HepG2 (cell line): ENCODE data around the gene SNX24. TPM values are rescaled to one million over a fixed set of nuclear protein-coding genes. Genes with fewer than 3 reads are reported as not detected.
A peak's percentile ranks its signal among the peaks of the same experiment; 100 is the strongest.

Source experiments
- BHLHE40 ChIP-seq: IDR thresholded peaks from 2 replicates; pipeline ENCODE4 v1.6.1; 2011; ENCODE audit warnings: low read length, improper control_type of control experiment
- BRCA1 ChIP-seq: sonication (generic); formaldehyde crosslinking; IDR thresholded peaks from 2 replicates; pipeline ENCODE4 v1.4.0; 2020; ENCODE audit warnings: missing genetic modification reagents
- CBX1 ChIP-seq: IDR thresholded peaks from one replicate; pipeline ENCODE4 v1.6.1; 2016; ENCODE audit warnings: antibody characterized with exemption, low read depth
- FOXM1 ChIP-seq: sonication (generic); formaldehyde crosslinking; IDR thresholded peaks from 2 replicates; pipeline ENCODE4 v1.5.0; 2020; ENCODE audit warnings: missing genetic modification reagents
- GATAD2A ChIP-seq: IDR thresholded peaks from 2 replicates; pipeline ENCODE4 v1.6.1; 2016
- HDAC1 ChIP-seq: sonication (generic); formaldehyde crosslinking; IDR thresholded peaks from 2 replicates; pipeline ENCODE4 v1.5.1; 2020; ENCODE audit warnings: mild to moderate bottlenecking, missing genetic modification reagents
- KDM6A ChIP-seq: IDR thresholded peaks from 2 replicates; pipeline ENCODE4 v1.6.1; 2016; ENCODE audit warnings: low read depth
- KLF12 ChIP-seq: sonication (generic); formaldehyde crosslinking; IDR thresholded peaks from 2 replicates; pipeline ENCODE4 v1.4.0; 2020; ENCODE audit warnings: missing genetic modification reagents, borderline replicate concordance
- MTA3 ChIP-seq: sonication (generic); formaldehyde crosslinking; IDR thresholded peaks from 2 replicates; pipeline ENCODE4 v1.4.0; 2020; ENCODE audit warnings: missing genetic modification reagents
- MYC ChIP-seq: sonication (generic); formaldehyde crosslinking; IDR thresholded peaks from 2 replicates; pipeline ENCODE4 v1.9.0; 2021; ENCODE audit warnings: missing genetic modification reagents, borderline replicate concordance
- NR2F6 ChIP-seq, 2 experiments: IDR thresholded peaks; 2 replicates each; pipeline ENCODE4 v1.6.1; 2016; ENCODE audit warnings: antibody characterized with exemption in 1 of 2, mild to moderate bottlenecking in 1 of 2
- SNAPC4 ChIP-seq: sonication (generic); formaldehyde crosslinking; IDR thresholded peaks from 2 replicates; pipeline ENCODE4 v1.4.0; 2020; ENCODE audit warnings: mild to moderate bottlenecking, missing genetic modification reagents
- ZNF143 ChIP-seq: sonication (generic); formaldehyde crosslinking; IDR thresholded peaks from 2 replicates; pipeline ENCODE4 v1.4.0; 2020; ENCODE audit warnings: missing genetic modification reagents
- ZNF24 ChIP-seq: fragments of 450-650 bp; IDR thresholded peaks from 2 replicates; pipeline ENCODE4 v1.6.1; 2017; ENCODE audit warnings: antibody characterized with exemption, mild to moderate bottlenecking
- ZNF382 ChIP-seq: sonication (generic); formaldehyde crosslinking; IDR thresholded peaks from 2 replicates; pipeline ENCODE4 v1.5.0; 2020; ENCODE audit warnings: missing genetic modification reagents, mild to moderate bottlenecking, borderline replicate concordance
- polyA plus RNA-seq, 8 experiments: library from polyadenylated mRNA; depleted of rRNA in 3 of 8; stranded (reverse) in 7 of 8; unstranded in 1 of 8; fragments of >200 nt; fragmentation: Illumina TruSeq in 4 of 8; extraction: Trizol in 4 of 8; gene quantifications; 2 replicates each; pipeline versions ENCODE4 v1.2.1 to v1.2.3, GENCODE V29; 2011 to 2016; ENCODE audit warnings: low read depth in 4 of 8, missing spikeins in 1 of 8, mixed read lengths in 1 of 8; ENCODE audit not compliant: insufficient read depth in 1 of 8
- total RNA-seq, 5 experiments: library from RNA; depleted of rRNA; stranded (reverse); fragments of >200 nt; fragmentation: Illumina TruSeq; extraction: Trizol; gene quantifications; 2 replicates each; pipeline ENCODE4 v1.2.3, GENCODE V29; 2016; ENCODE audit warnings: low read depth in 1 of 5
- TF ChIP-seq, protein P1 (sequence below): sonication (generic); formaldehyde crosslinking; IDR thresholded peaks from 2 replicates; pipeline ENCODE4 v1.4.0; 2020; ENCODE audit warnings: missing genetic modification reagents
- TF ChIP-seq, protein P2 (sequence below): sonication (generic); formaldehyde crosslinking; IDR thresholded peaks from 2 replicates; pipeline ENCODE4 v1.5.0; 2020; ENCODE audit warnings: missing genetic modification reagents
- TF ChIP-seq, protein P3 (sequence below): sonication (generic); formaldehyde crosslinking; IDR thresholded peaks from 2 replicates; pipeline ENCODE4 v1.8.1; 2023; ENCODE audit warnings: mild to moderate bottlenecking, missing genetic modification reagents
- TF ChIP-seq, protein P4 (sequence below): sonication (generic); formaldehyde crosslinking; IDR thresholded peaks from 2 replicates; pipeline ENCODE4 v1.4.0; 2020; ENCODE audit warnings: missing genetic modification reagents, mild to moderate bottlenecking, borderline replicate concordance

Gene SNX24
- total and polyA plus RNA-seq, 2 of the 13 experiments (the other 11 are each of a cell fraction or from before 2014, with no cell fraction given), result 7.2 to 23.7 TPM

GRCh38 chr5:122846051-122846550, 688 bp downstream of the SNX24 start (continued):
- TF ChIP-seq BRCA1 (CRISPR knock-in tag), result no peak
- no peak for TF ChIP-seq ZNF143 (CRISPR knock-in tag)
- TF ChIP-seq, protein P1, sequence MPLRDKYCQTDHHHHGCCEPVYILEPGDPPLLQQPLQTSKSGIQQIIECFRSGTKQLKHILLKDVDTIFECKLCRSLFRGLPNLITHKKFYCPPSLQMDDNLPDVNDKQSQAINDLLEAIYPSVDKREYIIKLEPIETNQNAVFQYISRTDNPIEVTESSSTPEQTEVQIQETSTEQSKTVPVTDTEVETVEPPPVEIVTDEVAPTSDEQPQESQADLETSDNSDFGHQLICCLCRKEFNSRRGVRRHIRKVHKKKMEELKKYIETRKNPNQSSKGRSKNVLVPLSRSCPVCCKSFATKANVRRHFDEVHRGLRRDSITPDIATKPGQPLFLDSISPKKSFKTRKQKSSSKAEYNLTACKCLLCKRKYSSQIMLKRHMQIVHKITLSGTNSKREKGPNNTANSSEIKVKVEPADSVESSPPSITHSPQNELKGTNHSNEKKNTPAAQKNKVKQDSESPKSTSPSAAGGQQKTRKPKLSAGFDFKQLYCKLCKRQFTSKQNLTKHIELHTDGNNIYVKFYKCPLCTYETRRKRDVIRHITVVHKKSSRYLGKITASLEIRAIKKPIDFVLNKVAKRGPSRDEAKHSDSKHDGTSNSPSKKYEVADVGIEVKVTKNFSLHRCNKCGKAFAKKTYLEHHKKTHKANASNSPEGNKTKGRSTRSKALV (CRISPR knock-in tag), result no peak
- TF ChIP-seq, protein P2, sequence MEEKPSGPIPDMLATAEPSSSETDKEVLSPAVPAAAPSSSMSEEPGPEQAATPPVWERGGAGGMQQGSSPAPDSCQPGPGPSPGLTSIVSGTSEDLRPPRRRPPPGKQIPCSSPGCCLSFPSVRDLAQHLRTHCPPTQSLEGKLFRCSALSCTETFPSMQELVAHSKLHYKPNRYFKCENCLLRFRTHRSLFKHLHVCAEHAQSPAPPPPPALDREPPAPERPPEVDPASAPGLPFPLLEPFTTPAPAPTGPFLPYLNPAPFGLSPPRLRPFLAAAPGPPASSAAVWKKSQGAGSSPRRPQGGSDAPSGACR (CRISPR knock-in tag), result no peak
- peak; percentile 68 for TF ChIP-seq GATAD2A (CRISPR knock-in tag)
- TF ChIP-seq ZNF382 (CRISPR knock-in tag), result no peak
- TF ChIP-seq KDM6A (CRISPR knock-in tag), result no peak
- TF ChIP-seq HDAC1, result peak; percentile 54
- no peak for TF ChIP-seq NR2F6 (IDR thresholded peaks at IDR 0.05)
- TF ChIP-seq NR2F6 (CRISPR knock-in tag; IDR thresholded peaks at IDR 0.05), result 0 out of 2 replicates have a peak, but pooled peaks have one; percentile 11
- 0 out of 2 replicates have a peak, but pooled peaks have one; percentile 9 for TF ChIP-seq MYC (CRISPR knock-in tag)
- TF ChIP-seq, protein P3, sequence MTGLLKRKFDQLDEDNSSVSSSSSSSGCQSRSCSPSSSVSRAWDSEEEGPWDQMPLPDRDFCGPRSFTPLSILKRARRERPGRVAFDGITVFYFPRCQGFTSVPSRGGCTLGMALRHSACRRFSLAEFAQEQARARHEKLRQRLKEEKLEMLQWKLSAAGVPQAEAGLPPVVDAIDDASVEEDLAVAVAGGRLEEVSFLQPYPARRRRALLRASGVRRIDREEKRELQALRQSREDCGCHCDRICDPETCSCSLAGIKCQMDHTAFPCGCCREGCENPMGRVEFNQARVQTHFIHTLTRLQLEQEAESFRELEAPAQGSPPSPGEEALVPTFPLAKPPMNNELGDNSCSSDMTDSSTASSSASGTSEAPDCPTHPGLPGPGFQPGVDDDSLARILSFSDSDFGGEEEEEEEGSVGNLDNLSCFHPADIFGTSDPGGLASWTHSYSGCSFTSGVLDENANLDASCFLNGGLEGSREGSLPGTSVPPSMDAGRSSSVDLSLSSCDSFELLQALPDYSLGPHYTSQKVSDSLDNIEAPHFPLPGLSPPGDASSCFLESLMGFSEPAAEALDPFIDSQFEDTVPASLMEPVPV, result no peak
- no peak for TF ChIP-seq ZNF24
- TF ChIP-seq MTA3 (CRISPR knock-in tag), result no peak
- no peak for TF ChIP-seq FOXM1 (CRISPR knock-in tag)
- TF ChIP-seq KLF12 (CRISPR knock-in tag), result no peak
- no peak for TF ChIP-seq SNAPC4 (CRISPR knock-in tag)
- TF ChIP-seq BHLHE40, result no peak
- TF ChIP-seq, protein P4, sequence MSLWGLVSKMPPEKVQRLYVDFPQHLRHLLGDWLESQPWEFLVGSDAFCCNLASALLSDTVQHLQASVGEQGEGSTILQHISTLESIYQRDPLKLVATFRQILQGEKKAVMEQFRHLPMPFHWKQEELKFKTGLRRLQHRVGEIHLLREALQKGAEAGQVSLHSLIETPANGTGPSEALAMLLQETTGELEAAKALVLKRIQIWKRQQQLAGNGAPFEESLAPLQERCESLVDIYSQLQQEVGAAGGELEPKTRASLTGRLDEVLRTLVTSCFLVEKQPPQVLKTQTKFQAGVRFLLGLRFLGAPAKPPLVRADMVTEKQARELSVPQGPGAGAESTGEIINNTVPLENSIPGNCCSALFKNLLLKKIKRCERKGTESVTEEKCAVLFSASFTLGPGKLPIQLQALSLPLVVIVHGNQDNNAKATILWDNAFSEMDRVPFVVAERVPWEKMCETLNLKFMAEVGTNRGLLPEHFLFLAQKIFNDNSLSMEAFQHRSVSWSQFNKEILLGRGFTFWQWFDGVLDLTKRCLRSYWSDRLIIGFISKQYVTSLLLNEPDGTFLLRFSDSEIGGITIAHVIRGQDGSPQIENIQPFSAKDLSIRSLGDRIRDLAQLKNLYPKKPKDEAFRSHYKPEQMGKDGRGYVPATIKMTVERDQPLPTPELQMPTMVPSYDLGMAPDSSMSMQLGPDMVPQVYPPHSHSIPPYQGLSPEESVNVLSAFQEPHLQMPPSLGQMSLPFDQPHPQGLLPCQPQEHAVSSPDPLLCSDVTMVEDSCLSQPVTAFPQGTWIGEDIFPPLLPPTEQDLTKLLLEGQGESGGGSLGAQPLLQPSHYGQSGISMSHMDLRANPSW, result no peak
- no peak for TF ChIP-seq CBX1
